Esophagus muscularis mucosa (tissue), 3 donors: ENCODE measurements around the gene COX6A2.

Experiments
- POLR2AphosphoS5 ChIP-seq, 2 donors: sonication (generic); formaldehyde crosslinking; IDR thresholded peaks; one replicate each; pipeline ENCODE4 v1.6.1; 2017; ENCODE audit warnings: antibody characterized with exemption in 2 of 2
- TF ChIP-seq, protein P1 (sequence below), 3 experiments: fragments of 200-600 bp in 2 of 3; fragments of 450-650 bp in 1 of 3; sonication (generic) in 2 of 3; IDR thresholded peaks; one replicate each; pipeline ENCODE4 v1.5.1; 2017 to 2019; ENCODE audit warnings: antibody characterized with exemption in 3 of 3, mild to moderate bottlenecking in 2 of 3, moderate library complexity in 1 of 3

GRCh38 chr16:31397096-31397660 lies 31.0 kb downstream of the COX6A2 start:
- no peak for TF ChIP-seq POLR2AphosphoS5 (IDR thresholded peaks at IDR 0.05)
- TF ChIP-seq, protein P1, sequence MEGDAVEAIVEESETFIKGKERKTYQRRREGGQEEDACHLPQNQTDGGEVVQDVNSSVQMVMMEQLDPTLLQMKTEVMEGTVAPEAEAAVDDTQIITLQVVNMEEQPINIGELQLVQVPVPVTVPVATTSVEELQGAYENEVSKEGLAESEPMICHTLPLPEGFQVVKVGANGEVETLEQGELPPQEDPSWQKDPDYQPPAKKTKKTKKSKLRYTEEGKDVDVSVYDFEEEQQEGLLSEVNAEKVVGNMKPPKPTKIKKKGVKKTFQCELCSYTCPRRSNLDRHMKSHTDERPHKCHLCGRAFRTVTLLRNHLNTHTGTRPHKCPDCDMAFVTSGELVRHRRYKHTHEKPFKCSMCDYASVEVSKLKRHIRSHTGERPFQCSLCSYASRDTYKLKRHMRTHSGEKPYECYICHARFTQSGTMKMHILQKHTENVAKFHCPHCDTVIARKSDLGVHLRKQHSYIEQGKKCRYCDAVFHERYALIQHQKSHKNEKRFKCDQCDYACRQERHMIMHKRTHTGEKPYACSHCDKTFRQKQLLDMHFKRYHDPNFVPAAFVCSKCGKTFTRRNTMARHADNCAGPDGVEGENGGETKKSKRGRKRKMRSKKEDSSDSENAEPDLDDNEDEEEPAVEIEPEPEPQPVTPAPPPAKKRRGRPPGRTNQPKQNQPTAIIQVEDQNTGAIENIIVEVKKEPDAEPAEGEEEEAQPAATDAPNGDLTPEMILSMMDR (IDR thresholded peaks at IDR 0.05) = no peak
